ENCODE data around the gene CNTNAP2.

- TF ChIP-seq CTCF (IDR thresholded peaks at IDR 0.05) (no peak), POLR2A (IDR thresholded peaks at IDR 0.05) (no peak)
Observed at GRCh38 chr7:148218603-148219002, 2102.0 kb downstream of the CNTNAP2 start.
